Glutamatergic neuron (in vitro differentiated cells): ENCODE measurements around the gene ZACN. TPM values are rescaled to one million over a fixed set of nuclear protein-coding genes. Genes with fewer than 3 reads are reported as not detected.

ENCODE experiments used
- DNase-seq: peaks from one replicate; pipeline ENCODE4 v3.0.0; 2022
- H3K27ac Mint-ChIP-seq: one replicate; pipeline ENCODE4 v1.8.0; 2020; ENCODE audit warnings: mild to moderate bottlenecking, mixed read lengths, inconsistent platforms; ENCODE audit not compliant: unreplicated experiment
- H3K27me3 Mint-ChIP-seq: one replicate; pipeline ENCODE4 v1.8.0; 2020; ENCODE audit warnings: mild to moderate bottlenecking, moderate library complexity, mixed read lengths, inconsistent platforms; ENCODE audit not compliant: unreplicated experiment
- H3K36me3 Mint-ChIP-seq: one replicate; pipeline ENCODE4 v1.8.0; 2020; ENCODE audit warnings: mild to moderate bottlenecking, mixed read lengths, inconsistent platforms; ENCODE audit not compliant: unreplicated experiment
- H3K4me1 Mint-ChIP-seq: one replicate; pipeline ENCODE4 v1.8.0; 2020; ENCODE audit warnings: mild to moderate bottlenecking, low read depth, mixed read lengths, inconsistent platforms; ENCODE audit not compliant: unreplicated experiment
- H3K4me3 Mint-ChIP-seq: one replicate; pipeline ENCODE4 v1.8.0; 2020; ENCODE audit warnings: mild to moderate bottlenecking, mixed read lengths, inconsistent platforms; ENCODE audit not compliant: unreplicated experiment
- H3K9me3 Mint-ChIP-seq: one replicate; pipeline ENCODE4 v1.8.0; 2020; ENCODE audit warnings: mild to moderate bottlenecking, moderate library complexity, mixed read lengths, inconsistent platforms; ENCODE audit not compliant: unreplicated experiment
- CTCF ChIP-seq: fragments of 200-600 bp; sonication (generic); IDR thresholded peaks from one replicate; pipeline ENCODE4 v1.5.0; 2021; ENCODE audit not compliant: partially characterized antibody, unreplicated experiment
- total RNA-seq: library from RNA; stranded (reverse); fragmentation: NEBNext Ultra II Directional; extraction: Animal tissue kit (Norgen Biotek cat#: 25700); gene quantifications from one replicate; pipeline ENCODE4 v1.2.1, GENCODE V29; 2021; ENCODE audit not compliant: unreplicated experiment

Gene ZACN
- total RNA-seq, 1 donor from 2014 or later, result 1.9 TPM

GRCh38 chr17:76088868-76089576, 10.0 kb downstream of the ZACN start:
- no peak for DNase-seq
- Mint-ChIP-seq H3K27me3 (peaks cover 14% of the 10 kb centered on the region), H3K27ac (no peak overlapping the region), H3K9me3 (no peaks in the 10 kb centered on the region), H3K4me1 (no peaks in the 10 kb centered on the region), H3K4me3 (no peak overlapping the region), H3K36me3 (peaks cover 5% of the 10 kb centered on the region)
- no peak for TF ChIP-seq CTCF

GRCh38 chr17:76089680-76090516, 10.9 kb downstream of the ZACN start:
- Mint-ChIP-seq H3K9me3 (no peaks in the 10 kb centered on the region), H3K4me1 (no peaks in the 10 kb centered on the region), H3K27me3 (peaks cover 11% of the 10 kb centered on the region), H3K27ac (no peak overlapping the region), H3K36me3 (no peaks in the 10 kb centered on the region), H3K4me3 (no peak overlapping the region)
- no peak for TF ChIP-seq CTCF
- no peak for DNase-seq

GRCh38 chr17:76090517-76091129, 11.6 kb downstream of the ZACN start:
- Mint-ChIP-seq H3K4me1 (no peaks in the 10 kb centered on the region), H3K27me3 (peaks cover 11% of the 10 kb centered on the region), H3K9me3 (no peaks in the 10 kb centered on the region), H3K4me3 (no peak overlapping the region), H3K36me3 (no peaks in the 10 kb centered on the region), H3K27ac (no peak overlapping the region)
- DNase-seq, result no peak
- no peak for TF ChIP-seq CTCF

GRCh38 chr17:76091526-76092286, 12.7 kb downstream of the ZACN start:
- H3K4me1 Mint-ChIP-seq, result no peaks in the 10 kb centered on the region
- no peak for DNase-seq
- H3K27me3 Mint-ChIP-seq, result peaks cover 11% of the 10 kb centered on the region
- H3K9me3 Mint-ChIP-seq, result no peaks in the 10 kb centered on the region
- no peak overlapping the region for H3K4me3 Mint-ChIP-seq
- H3K27ac Mint-ChIP-seq, result no peak overlapping the region
- TF ChIP-seq CTCF, result no peak
- H3K36me3 Mint-ChIP-seq, result no peaks in the 10 kb centered on the region
